T-helper 2 cell treated with Interferon-gamma antibody and Interleukin-4, amounts not matched to agents 100 ng/mL and 5 ng/mL, for 36 hours (primary cell): ENCODE measurements around the gene AIMP1. TPM values are rescaled to one million over a fixed set of nuclear protein-coding genes. Genes with fewer than 3 reads are reported as not detected.

Source experiments
- total RNA-seq: library from RNA; stranded (reverse); gene quantifications from 2 replicates; pipeline ENCODE4 v1.2.3, GENCODE V29; 2022

The AIMP1 gene
- total RNA-seq, 1 donor from 2014 or later: 50.8 TPM

Other genes starting within 250 kb of the AIMP1 start
- 32.8 and 36.1 TPM in 2 replicates for gene TBCK, start 341 bp upstream of the AIMP1 start, total RNA-seq
- gene GIMD1, start 52.2 kb downstream of the AIMP1 start, total RNA-seq: not detected in 2 replicates